ENCODE data around the gene OSBPL10.

The OSBPL10 gene

DNA sequence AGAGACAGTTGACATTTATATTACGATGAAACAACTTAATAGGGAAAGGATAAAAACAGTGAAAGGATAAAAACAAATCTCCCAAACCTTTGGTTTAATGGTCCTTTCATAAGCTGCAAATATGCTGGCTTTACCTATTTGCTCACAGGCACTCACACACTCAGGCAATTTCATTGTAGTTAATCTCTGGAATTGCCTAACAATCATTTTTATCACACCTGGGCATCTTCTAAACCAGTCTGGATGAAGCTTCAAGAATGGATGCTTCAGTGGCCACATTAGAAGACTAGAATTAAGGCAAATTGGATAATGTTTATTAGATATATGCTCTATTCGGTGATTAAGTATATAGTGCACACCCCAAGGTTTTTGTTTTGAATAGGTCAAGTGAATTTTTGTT is 13.5 kb downstream of the OSBPL10 start:
- peaks cover 87% of the 10 kb centered on the region for H3K4me1 ChIP-seq (ENCODE audit: insufficient read depth, low read length, severe bottlenecking)
- H3K27me3 ChIP-seq (ENCODE audit: insufficient read depth, low read length), result no peaks in the 10 kb centered on the region
- H3K36me3 ChIP-seq (ENCODE audit: insufficient read depth, low read length), result peaks cover 14% of the 10 kb centered on the region; the same call in 1 of the 2 replicates
- peak overlapping the region; percentile 70 for H3K9ac ChIP-seq (ENCODE audit: low read length)
- peaks cover 10% of the 10 kb centered on the region for H3F3A ChIP-seq (ENCODE audit: insufficient read depth, low read length)
- peaks cover 61% of the 10 kb centered on the region for H3K79me2 ChIP-seq (ENCODE audit: insufficient read depth, low read length)
- peak overlapping the region; percentile 55 for H3K4me3 ChIP-seq (ENCODE audit: low read depth, low read length, poor library complexity, severe bottlenecking)
- H2AFZ ChIP-seq (ENCODE audit: low read length), result no peak overlapping the region
- peak overlapping the region; percentile 99 for H3K27ac ChIP-seq (ENCODE audit: low read depth, low read length, poor library complexity, severe bottlenecking)
- H3K9me2 ChIP-seq (ENCODE audit: low read depth, low read length), result no peaks in the 10 kb centered on the region
- no peaks in the 10 kb centered on the region for H3K9me3 ChIP-seq (ENCODE audit: low read length)
- H4K20me1 ChIP-seq (ENCODE audit: insufficient read depth, low read length), result no peaks in the 10 kb centered on the region
- peak overlapping the region; percentile 65 for H3K4me2 ChIP-seq (ENCODE audit: low read length)
- no peak for TF ChIP-seq EZH2 (IDR thresholded peaks at IDR 0.05; ENCODE audit: borderline replicate concordance, low read length)
- TF ChIP-seq, protein P1, sequence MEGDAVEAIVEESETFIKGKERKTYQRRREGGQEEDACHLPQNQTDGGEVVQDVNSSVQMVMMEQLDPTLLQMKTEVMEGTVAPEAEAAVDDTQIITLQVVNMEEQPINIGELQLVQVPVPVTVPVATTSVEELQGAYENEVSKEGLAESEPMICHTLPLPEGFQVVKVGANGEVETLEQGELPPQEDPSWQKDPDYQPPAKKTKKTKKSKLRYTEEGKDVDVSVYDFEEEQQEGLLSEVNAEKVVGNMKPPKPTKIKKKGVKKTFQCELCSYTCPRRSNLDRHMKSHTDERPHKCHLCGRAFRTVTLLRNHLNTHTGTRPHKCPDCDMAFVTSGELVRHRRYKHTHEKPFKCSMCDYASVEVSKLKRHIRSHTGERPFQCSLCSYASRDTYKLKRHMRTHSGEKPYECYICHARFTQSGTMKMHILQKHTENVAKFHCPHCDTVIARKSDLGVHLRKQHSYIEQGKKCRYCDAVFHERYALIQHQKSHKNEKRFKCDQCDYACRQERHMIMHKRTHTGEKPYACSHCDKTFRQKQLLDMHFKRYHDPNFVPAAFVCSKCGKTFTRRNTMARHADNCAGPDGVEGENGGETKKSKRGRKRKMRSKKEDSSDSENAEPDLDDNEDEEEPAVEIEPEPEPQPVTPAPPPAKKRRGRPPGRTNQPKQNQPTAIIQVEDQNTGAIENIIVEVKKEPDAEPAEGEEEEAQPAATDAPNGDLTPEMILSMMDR (IDR thresholded peaks at IDR 0.05; ENCODE audit: low read length), result no peak

DNA sequence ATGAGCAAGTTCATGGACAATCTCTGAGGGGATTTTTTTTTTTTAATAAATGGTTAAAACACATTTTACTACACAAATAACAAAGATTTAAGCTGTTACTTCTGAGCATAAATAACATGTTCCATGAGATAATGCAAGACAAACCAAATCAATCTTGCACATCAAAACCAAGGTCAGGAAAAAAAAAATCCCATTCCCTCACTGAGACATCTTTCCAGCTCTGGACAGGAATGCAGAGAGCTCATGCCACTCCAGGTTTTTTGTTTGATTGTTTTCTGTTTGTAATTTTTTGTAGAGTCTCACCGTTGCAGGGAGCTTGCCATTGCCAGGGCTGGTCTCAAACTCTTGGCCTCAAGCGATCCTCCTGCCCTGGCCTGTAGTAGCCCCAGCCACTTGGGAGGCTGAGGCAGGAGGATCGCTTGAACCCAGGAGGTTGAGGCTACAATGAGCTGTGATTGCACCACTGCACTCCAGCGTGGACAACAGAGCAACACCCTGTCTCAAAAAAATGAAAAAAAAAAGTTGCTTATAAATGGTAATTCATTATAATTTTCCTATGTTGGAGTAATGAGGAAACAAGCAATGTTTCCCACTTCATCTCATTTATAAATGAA is 14.0 kb downstream of the OSBPL10 start:
- Histone ChIP-seq H3K9ac (ENCODE audit: low read length) (peak overlapping the region; percentile 70), H2AFZ (ENCODE audit: low read length) (no peak overlapping the region), H4K20me1 (ENCODE audit: insufficient read depth, low read length) (no peaks in the 10 kb centered on the region), H3K27me3 (ENCODE audit: insufficient read depth, low read length) (no peaks in the 10 kb centered on the region), H3K36me3 (ENCODE audit: insufficient read depth, low read length) (peaks cover 14% of the 10 kb centered on the region; the same call in 1 of the 2 replicates), H3K4me1 (ENCODE audit: insufficient read depth, low read length, severe bottlenecking) (peaks cover 87% of the 10 kb centered on the region), H3K79me2 (ENCODE audit: insufficient read depth, low read length) (peaks cover 64% of the 10 kb centered on the region), H3K27ac (ENCODE audit: low read depth, low read length, poor library complexity, severe bottlenecking) (peak overlapping the region; percentile 99), H3K9me2 (ENCODE audit: low read depth, low read length) (no peaks in the 10 kb centered on the region), H3K4me3 (ENCODE audit: low read depth, low read length, poor library complexity, severe bottlenecking) (peak overlapping the region; percentile 55), H3F3A (ENCODE audit: insufficient read depth, low read length) (peaks cover 10% of the 10 kb centered on the region), H3K4me2 (ENCODE audit: low read length) (peak overlapping the region; percentile 65), H3K9me3 (ENCODE audit: low read length) (no peaks in the 10 kb centered on the region)
- no peak for TF ChIP-seq EZH2 (IDR thresholded peaks at IDR 0.05; ENCODE audit: borderline replicate concordance, low read length)
- TF ChIP-seq, protein P1 (IDR thresholded peaks at IDR 0.05; ENCODE audit: low read length), result no peak

DNA sequence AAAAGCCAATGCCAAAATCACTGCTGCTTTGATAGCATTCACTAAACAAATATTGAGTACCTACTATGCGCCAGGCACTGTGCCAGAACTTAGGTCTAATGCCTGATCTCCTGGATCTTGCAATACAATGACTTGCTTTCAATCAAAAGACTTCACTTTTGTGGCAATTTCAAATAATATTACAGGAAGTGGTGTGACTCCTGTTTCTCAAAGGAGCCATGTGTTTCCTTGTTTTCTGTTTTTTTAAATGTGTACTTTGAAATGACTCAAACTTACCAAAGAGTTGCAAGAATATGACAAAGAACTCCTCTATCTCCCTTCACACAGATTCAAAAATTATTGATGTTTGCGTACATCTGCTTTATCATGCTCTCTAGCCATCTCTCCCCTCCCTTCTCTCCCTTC is 18.3 kb downstream of the OSBPL10 start:
- no peaks in the 10 kb centered on the region for H3K27me3 ChIP-seq (ENCODE audit: insufficient read depth, low read length)
- H3K27ac ChIP-seq (ENCODE audit: low read depth, low read length, poor library complexity, severe bottlenecking), result peak overlapping the region; percentile 96
- peaks cover 74% of the 10 kb centered on the region for H3K79me2 ChIP-seq (ENCODE audit: insufficient read depth, low read length)
- H3K4me3 ChIP-seq (ENCODE audit: low read depth, low read length, poor library complexity, severe bottlenecking), result no peak overlapping the region
- no peaks in the 10 kb centered on the region for H3K9me2 ChIP-seq (ENCODE audit: low read depth, low read length)
- H2AFZ ChIP-seq (ENCODE audit: low read length), result no peak overlapping the region
- no peaks in the 10 kb centered on the region for H3K9me3 ChIP-seq (ENCODE audit: low read length)
- TF ChIP-seq EZH2 (IDR thresholded peaks at IDR 0.05; ENCODE audit: borderline replicate concordance, low read length), result no peak
- peaks cover 14% of the 10 kb centered on the region; the same call in 1 of the 2 replicates for H3K36me3 ChIP-seq (ENCODE audit: insufficient read depth, low read length)
- no peaks in the 10 kb centered on the region for H3F3A ChIP-seq (ENCODE audit: insufficient read depth, low read length)
- peak overlapping the region; percentile 14; the same call in 1 of the 2 replicates for H3K9ac ChIP-seq (ENCODE audit: low read length)
- H3K4me1 ChIP-seq (ENCODE audit: insufficient read depth, low read length, severe bottlenecking), result peaks cover 87% of the 10 kb centered on the region
- H4K20me1 ChIP-seq (ENCODE audit: insufficient read depth, low read length), result no peaks in the 10 kb centered on the region
- H3K4me2 ChIP-seq (ENCODE audit: low read length), result peak overlapping the region; percentile 32; the same call in 1 of the 2 replicates

All from OCI-LY1 (cell line).